ENCODE results near the gene MSRB3.

MSRB3 gene

DNA sequence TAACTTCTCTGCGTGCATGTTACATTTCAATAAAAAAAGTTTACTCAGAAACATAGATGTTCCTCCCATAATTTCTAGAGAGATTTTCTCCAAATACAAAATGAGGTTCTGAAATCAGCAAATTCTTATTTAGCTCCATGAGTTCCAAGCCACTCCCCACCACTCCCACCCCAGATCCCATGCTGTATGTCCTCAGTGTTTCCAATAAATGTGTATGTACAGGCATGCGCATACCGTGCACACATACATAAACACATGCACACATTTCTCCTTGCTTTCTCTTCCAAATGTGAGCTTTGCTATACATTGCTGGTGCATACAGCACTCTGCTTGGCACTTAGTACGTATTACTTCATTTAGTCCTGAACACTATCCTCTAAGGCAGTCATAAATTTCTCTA lies 209.7 kb downstream of the MSRB3 start:
- peaks cover 10% of the 10 kb centered on the region for H3K4me1 Mint-ChIP-seq
- TF ChIP-seq CTCF (IDR thresholded peaks at IDR 0.05): no peak
- no peak for DNase-seq
- H3K27ac Mint-ChIP-seq: no peak overlapping the region
- H3K27me3 Mint-ChIP-seq (ENCODE audit: low read depth, poor library complexity): peaks cover 11% of the 10 kb centered on the region
- peaks cover 24% of the 10 kb centered on the region for H3K36me3 Mint-ChIP-seq (ENCODE audit: low read depth)
- peaks cover 37% of the 10 kb centered on the region for H3K9me3 Mint-ChIP-seq
- H3K4me3 Mint-ChIP-seq: no peak overlapping the region

DNA sequence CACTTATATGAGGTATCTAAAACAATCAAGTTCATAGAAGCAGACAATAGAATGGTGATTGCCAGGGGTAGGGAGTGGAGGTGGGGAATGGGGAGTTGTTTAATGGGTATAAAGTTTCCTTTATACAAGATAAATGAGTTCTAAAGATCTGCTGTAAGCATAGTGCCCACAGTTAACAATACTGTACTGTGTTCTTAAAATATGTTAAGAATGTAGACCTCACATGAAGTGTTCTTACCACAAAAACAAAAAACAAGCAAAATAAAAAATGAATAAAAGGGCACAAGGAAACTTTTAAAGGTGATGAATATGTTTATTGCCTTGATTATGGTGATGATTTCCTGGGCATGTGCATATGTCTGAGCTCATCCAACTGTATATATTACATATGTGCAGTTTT lies 211.8 kb downstream of the MSRB3 start:
- Mint-ChIP-seq H3K4me3 (no peak overlapping the region), H3K9me3 (peaks cover 18% of the 10 kb centered on the region), H3K27me3 (ENCODE audit: low read depth, poor library complexity) (peaks cover 6% of the 10 kb centered on the region), H3K36me3 (ENCODE audit: low read depth) (peaks cover 8% of the 10 kb centered on the region), H3K4me1 (peaks cover 31% of the 10 kb centered on the region), H3K27ac (no peak overlapping the region)
- DNase-seq: no peak
- TF ChIP-seq CTCF (IDR thresholded peaks at IDR 0.05): no peak

GRCh38 chr12:65492998-65493912 lies 214.8 kb downstream of the MSRB3 start:
- Mint-ChIP-seq H3K27ac (peak overlapping the region; percentile 88), H3K4me3 (no peak overlapping the region), H3K4me1 (peaks cover 60% of the 10 kb centered on the region), H3K36me3 (ENCODE audit: low read depth) (no peaks in the 10 kb centered on the region), H3K9me3 (peaks cover 6% of the 10 kb centered on the region), H3K27me3 (ENCODE audit: low read depth, poor library complexity) (peaks cover 6% of the 10 kb centered on the region)
- no peak for TF ChIP-seq CTCF (IDR thresholded peaks at IDR 0.05)
- DNase-seq: no peak

DNA sequence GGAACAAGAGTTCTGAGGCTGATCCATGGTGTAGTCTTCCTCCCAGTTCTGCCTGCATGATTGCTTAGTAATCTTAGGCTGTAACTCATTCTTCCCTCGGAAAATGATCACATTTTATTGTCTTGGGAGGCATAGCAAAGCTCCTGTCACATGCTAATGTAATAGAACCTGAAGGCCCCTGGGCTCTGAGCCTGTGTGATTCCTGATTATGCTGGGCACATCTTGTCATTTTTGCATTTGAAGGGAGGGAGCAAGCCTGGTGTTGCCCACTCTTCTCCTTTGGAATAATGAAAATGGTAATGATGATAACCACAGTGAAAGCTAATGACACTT lies 215.4 kb downstream of the MSRB3 start:
- H3K36me3 Mint-ChIP-seq (ENCODE audit: low read depth): no peaks in the 10 kb centered on the region
- no peak overlapping the region for H3K4me3 Mint-ChIP-seq
- TF ChIP-seq CTCF (IDR thresholded peaks at IDR 0.05): no peak
- H3K27me3 Mint-ChIP-seq (ENCODE audit: low read depth, poor library complexity): peaks cover 6% of the 10 kb centered on the region
- DNase-seq: no peak
- H3K9me3 Mint-ChIP-seq: peaks cover 6% of the 10 kb centered on the region
- peaks cover 60% of the 10 kb centered on the region for H3K4me1 Mint-ChIP-seq
- H3K27ac Mint-ChIP-seq: peak overlapping the region; percentile 95

- H3K36me3 Mint-ChIP-seq (ENCODE audit: low read depth): no peaks in the 10 kb centered on the region
- peak; percentile 25 for DNase-seq
- H3K9me3 Mint-ChIP-seq: peaks cover 6% of the 10 kb centered on the region
- H3K27ac Mint-ChIP-seq: peak overlapping the region; percentile 95
- H3K4me1 Mint-ChIP-seq: peaks cover 60% of the 10 kb centered on the region
- peak overlapping the region; percentile 63 for H3K4me3 Mint-ChIP-seq
- TF ChIP-seq CTCF (IDR thresholded peaks at IDR 0.05): no peak
- H3K27me3 Mint-ChIP-seq (ENCODE audit: low read depth, poor library complexity): peaks cover 6% of the 10 kb centered on the region
These were observed 216.1 kb downstream of the MSRB3 start for GRCh38 chr12:65494537-65494936.

GRCh38 chr12:65495233-65495632 lies 216.8 kb downstream of the MSRB3 start:
- Mint-ChIP-seq H3K27ac (peak overlapping the region; percentile 95), H3K36me3 (ENCODE audit: low read depth) (no peaks in the 10 kb centered on the region), H3K4me3 (peak overlapping the region; percentile 63), H3K27me3 (ENCODE audit: low read depth, poor library complexity) (peaks cover 6% of the 10 kb centered on the region), H3K4me1 (peaks cover 62% of the 10 kb centered on the region), H3K9me3 (peaks cover 6% of the 10 kb centered on the region)
- TF ChIP-seq CTCF (IDR thresholded peaks at IDR 0.05): no peak
- DNase-seq: no peak

Measured in nephron progenitor cell (in vitro differentiated cells).